DOHH2 (cell line): ENCODE measurements around the gene AKAP13.

Source experiments
- H3F3A ChIP-seq: fragments of 200-600 bp; sonication (generic), shearing (Covaris generic); 2 replicates; pipeline ENCODE4 v1.6.0; 2016; ENCODE audit warnings: antibody characterized with exemption, mild to moderate bottlenecking; ENCODE audit not compliant: control insufficient read depth, insufficient read depth
- H3K27ac ChIP-seq: fragments of 200-600 bp; sonication (generic); 2 replicates; pipeline ENCODE4 v1.5.1; 2014; ENCODE audit warnings: low read depth, mild to moderate bottlenecking, low read length, moderate library complexity
- H3K27me3 ChIP-seq: fragments of 200-600 bp; sonication (generic); 2 replicates; pipeline ENCODE4 v1.6.1; 2014; ENCODE audit warnings: mild to moderate bottlenecking, low read length, mixed read lengths; ENCODE audit not compliant: control insufficient read depth
- H3K36me3 ChIP-seq: fragments of 200-600 bp; sonication (generic); 2 replicates; pipeline ENCODE4 v1.6.1; 2014; ENCODE audit warnings: mild to moderate bottlenecking, low read length, moderate library complexity, mixed read lengths; ENCODE audit not compliant: control insufficient read depth
- H3K4me1 ChIP-seq: fragments of 200-600 bp; sonication (generic); 2 replicates; pipeline ENCODE4 v1.6.1; 2014; ENCODE audit warnings: mild to moderate bottlenecking, low read length, mixed read lengths; ENCODE audit not compliant: control insufficient read depth
- H3K4me2 ChIP-seq: fragments of 200-600 bp; sonication (generic); 2 replicates; pipeline ENCODE4 v1.6.0; 2014; ENCODE audit warnings: mild to moderate bottlenecking, low read length, moderate library complexity
- H3K4me3 ChIP-seq: fragments of 200-600 bp; sonication (generic); 2 replicates; pipeline ENCODE4 v1.5.1; 2014; ENCODE audit warnings: mild to moderate bottlenecking, low read length, mixed read lengths
- H3K79me2 ChIP-seq: fragments of 200-600 bp; sonication (generic); 2 replicates; pipeline ENCODE4 v1.6.1; 2014; ENCODE audit warnings: mild to moderate bottlenecking, low read length, mixed read lengths; ENCODE audit not compliant: control insufficient read depth
- H3K9me2 ChIP-seq: fragments of 200-600 bp; sonication (generic); replicated peaks from 2 replicates; pipeline ENCODE4 v1.6.1; 2014; ENCODE audit warnings: mild to moderate bottlenecking, low read length, mixed read lengths; ENCODE audit not compliant: control insufficient read depth
- H3K9me3 ChIP-seq: fragments of 200-600 bp; sonication (generic); 2 replicates; pipeline ENCODE4 v1.6.1; 2014; ENCODE audit warnings: antibody characterized with exemption, low read length, mixed read lengths; ENCODE audit not compliant: control insufficient read depth, insufficient read depth
- H4K20me1 ChIP-seq: fragments of 200-600 bp; sonication (generic); 2 replicates; pipeline ENCODE4 v1.6.0; 2014; ENCODE audit warnings: low read depth, mild to moderate bottlenecking, antibody characterized with exemption, low read length, moderate library complexity; ENCODE audit not compliant: control insufficient read depth, insufficient read depth
- CTCF ChIP-seq: fragments of 200-600 bp; sonication (generic); IDR thresholded peaks from one replicate; pipeline ENCODE4 v1.5.1; 2014; ENCODE audit warnings: antibody characterized with exemption, mild to moderate bottlenecking, low read depth, low read length; ENCODE audit not compliant: poor library complexity, severe bottlenecking
- EZH2phosphoT487 ChIP-seq: fragments of 200-600 bp; sonication (generic); IDR thresholded peaks from 2 replicates; pipeline ENCODE4 v1.6.1; 2017; ENCODE audit warnings: borderline replicate concordance, mild to moderate bottlenecking, antibody characterized with exemption, low read length, moderate library complexity, mixed read lengths

Gene AKAP13

GRCh38 chr15:85755471-85755870 lies 375.1 kb downstream of the AKAP13 start:
- Histone ChIP-seq H3K79me2 (no peaks in the 10 kb centered on the region), H3K27ac (no peak overlapping the region)

GRCh38 chr15:85755942-85756341 lies 375.5 kb downstream of the AKAP13 start:
- Histone ChIP-seq H3K27me3 (no peaks in the 10 kb centered on the region), H3K27ac (no peak overlapping the region), H3K79me2 (no peaks in the 10 kb centered on the region), H3K9me2 (no peaks in the 10 kb centered on the region), H3K4me2 (no peak overlapping the region), H4K20me1 (no peaks in the 10 kb centered on the region), H3K4me1 (no peaks in the 10 kb centered on the region), H3K4me3 (no peak overlapping the region), H3K36me3 (no peaks in the 10 kb centered on the region), H3F3A (no peaks in the 10 kb centered on the region), H3K9me3 (no peaks in the 10 kb centered on the region)
- no peak for TF ChIP-seq CTCF
- no peak for TF ChIP-seq EZH2phosphoT487

More at GRCh38 chr15:85755471-85755870, 375.1 kb downstream of the AKAP13 start:
- no peaks in the 10 kb centered on the region for H3K9me2 ChIP-seq
- no peaks in the 10 kb centered on the region for H3K9me3 ChIP-seq
- H4K20me1 ChIP-seq = no peaks in the 10 kb centered on the region
- no peak overlapping the region for H3K4me3 ChIP-seq
- H3K27me3 ChIP-seq = no peaks in the 10 kb centered on the region
- no peak for TF ChIP-seq CTCF
- no peak for TF ChIP-seq EZH2phosphoT487
- no peaks in the 10 kb centered on the region for H3F3A ChIP-seq
- H3K4me2 ChIP-seq = no peak overlapping the region
- no peaks in the 10 kb centered on the region for H3K36me3 ChIP-seq
- H3K4me1 ChIP-seq = no peaks in the 10 kb centered on the region

- Histone ChIP-seq H3K79me2 (no peaks in the 10 kb centered on the region), H4K20me1 (no peaks in the 10 kb centered on the region), H3K9me2 (no peaks in the 10 kb centered on the region), H3K27me3 (no peaks in the 10 kb centered on the region), H3K4me3 (no peak overlapping the region), H3K36me3 (no peaks in the 10 kb centered on the region), H3K9me3 (no peaks in the 10 kb centered on the region), H3K27ac (no peak overlapping the region), H3K4me2 (no peak overlapping the region), H3K4me1 (no peaks in the 10 kb centered on the region), H3F3A (no peaks in the 10 kb centered on the region)
- no peak for TF ChIP-seq CTCF
- TF ChIP-seq EZH2phosphoT487 = no peak
Observed at GRCh38 chr15:85756411-85757072, 376.1 kb downstream of the AKAP13 start.
